OCI-LY7 (cell line): ENCODE results near the gene BIRC2. TPM values are rescaled to one million over a fixed set of nuclear protein-coding genes. Genes with fewer than 3 reads are reported as not detected.

Experiments
- BruUV-seq: library from RNA; stranded (reverse); fragments of 400-500 nt; replicated peaks from 2 replicates; lab custom pipeline; 2021; lab: Mats Ljungman, UMichigan
- CTCF ChIA-PET: fragments of 300-600 bp; sonication (Branson Sonifier 250); formaldehyde crosslinking; loops from one replicate; lab custom pipeline; 2022; ENCODE audit warnings: antibody characterized with exemption; ENCODE audit not compliant: unreplicated experiment; lab: Charles Lee
- POLR2A ChIA-PET: fragments of 300-600 bp; sonication (Branson Sonifier 250); formaldehyde crosslinking; loops from one replicate; lab custom pipeline; 2022; ENCODE audit warnings: antibody characterized with exemption; lab: Charles Lee
- DNase-seq: peaks from one replicate; pipeline ENCODE4 v3.0.0-alpha.2; 2015; ENCODE audit warnings: low spot score
- H2AFZ ChIP-seq: fragments of 200-600 bp; sonication (generic), shearing (Covaris generic); 2 replicates; pipeline ENCODE4 v1.6.1; 2014; ENCODE audit warnings: mild to moderate bottlenecking, antibody characterized with exemption, low read length, moderate library complexity
- H3K27ac ChIP-seq: fragments of 200-600 bp; sonication (generic); 2 replicates; pipeline ENCODE4 v1.5.1; 2014; ENCODE audit warnings: mixed run types, low read depth, mild to moderate bottlenecking, moderate library complexity, low read length, inconsistent platforms; ENCODE audit not compliant: poor library complexity, severe bottlenecking
- H3K36me3 ChIP-seq: fragments of 200-600 bp; sonication (generic); 2 replicates; pipeline ENCODE4 v1.6.1; 2014; ENCODE audit warnings: mild to moderate bottlenecking, antibody characterized with exemption, low read length, moderate library complexity, mixed read lengths; ENCODE audit not compliant: insufficient read depth
- H3K4me1 ChIP-seq: fragments of 200-600 bp; sonication (generic); 2 replicates; pipeline ENCODE4 v1.5.1; 2014; ENCODE audit warnings: mild to moderate bottlenecking, low read length; ENCODE audit not compliant: insufficient read depth, poor library complexity, severe bottlenecking
- H3K4me2 ChIP-seq: fragments of 200-600 bp; sonication (generic); 2 replicates; pipeline ENCODE4 v1.6.1; 2014; ENCODE audit warnings: mild to moderate bottlenecking, low read length
- H3K4me3 ChIP-seq: fragments of 200-600 bp; sonication (generic); 2 replicates; pipeline ENCODE4 v1.5.1; 2014; ENCODE audit warnings: mild to moderate bottlenecking, low read depth, low read length; ENCODE audit not compliant: poor library complexity, severe bottlenecking
- H3K79me2 ChIP-seq: fragments of 200-600 bp; sonication (generic); 2 replicates; pipeline ENCODE4 v1.6.1; 2016; ENCODE audit warnings: low read depth, mild to moderate bottlenecking, low read length, moderate library complexity, mixed read lengths; ENCODE audit not compliant: insufficient read depth
- H3K9me2 ChIP-seq: fragments of 200-600 bp; sonication (generic); 2 replicates; pipeline ENCODE4 v1.6.1; 2016; ENCODE audit warnings: mild to moderate bottlenecking, low read length, mixed read lengths; ENCODE audit not compliant: insufficient read depth
- H3K9me3 ChIP-seq: fragments of 200-600 bp; sonication (generic); 2 replicates; pipeline ENCODE4 v1.6.1; 2014; ENCODE audit warnings: mild to moderate bottlenecking, mixed run types, low read length, mixed read lengths
- H4K20me1 ChIP-seq: fragments of 200-600 bp; sonication (generic); 2 replicates; pipeline ENCODE4 v1.6.1; 2014; ENCODE audit warnings: mild to moderate bottlenecking, antibody characterized with exemption, low read length, moderate library complexity, mixed read lengths; ENCODE audit not compliant: insufficient read depth
- EZH2phosphoT487 ChIP-seq: fragments of 200-600 bp; sonication (generic); IDR thresholded peaks from 2 replicates; pipeline ENCODE4 v1.6.1; 2018; ENCODE audit warnings: low read depth, borderline replicate concordance, mild to moderate bottlenecking, mixed run types, antibody characterized with exemption, low read length, moderate library complexity, mixed read lengths
- intact Hi-C: fragments of 100-400 bp; cut with micrococcal nuclease; formaldehyde crosslinking; loops from one replicate; pipeline ENCODE4 v1.10.0; 2022; ENCODE audit not compliant: unreplicated experiment
- total RNA-seq, 2 experiments: library from RNA; depleted of rRNA in 1 of 2; stranded (reverse); fragments of >200 nt in 1 of 2; shearing (Covaris generic) in 1 of 2; gene quantifications; 2 replicates each; pipeline ENCODE4 v1.2.3, GENCODE V29; 2014 to 2022
- TF ChIP-seq, protein P1 (sequence below): fragments of 200-600 bp; sonication (generic); conservative IDR thresholded peaks from 2 replicates; pipeline ENCODE4 v1.5.1; 2014; ENCODE audit warnings: mild to moderate bottlenecking, antibody characterized with exemption, low read length, moderate library complexity, mixed read lengths

BIRC2 gene
- total RNA-seq, 2 experiments from 2014 or later, result 36.1 to 38.0 TPM

DNA sequence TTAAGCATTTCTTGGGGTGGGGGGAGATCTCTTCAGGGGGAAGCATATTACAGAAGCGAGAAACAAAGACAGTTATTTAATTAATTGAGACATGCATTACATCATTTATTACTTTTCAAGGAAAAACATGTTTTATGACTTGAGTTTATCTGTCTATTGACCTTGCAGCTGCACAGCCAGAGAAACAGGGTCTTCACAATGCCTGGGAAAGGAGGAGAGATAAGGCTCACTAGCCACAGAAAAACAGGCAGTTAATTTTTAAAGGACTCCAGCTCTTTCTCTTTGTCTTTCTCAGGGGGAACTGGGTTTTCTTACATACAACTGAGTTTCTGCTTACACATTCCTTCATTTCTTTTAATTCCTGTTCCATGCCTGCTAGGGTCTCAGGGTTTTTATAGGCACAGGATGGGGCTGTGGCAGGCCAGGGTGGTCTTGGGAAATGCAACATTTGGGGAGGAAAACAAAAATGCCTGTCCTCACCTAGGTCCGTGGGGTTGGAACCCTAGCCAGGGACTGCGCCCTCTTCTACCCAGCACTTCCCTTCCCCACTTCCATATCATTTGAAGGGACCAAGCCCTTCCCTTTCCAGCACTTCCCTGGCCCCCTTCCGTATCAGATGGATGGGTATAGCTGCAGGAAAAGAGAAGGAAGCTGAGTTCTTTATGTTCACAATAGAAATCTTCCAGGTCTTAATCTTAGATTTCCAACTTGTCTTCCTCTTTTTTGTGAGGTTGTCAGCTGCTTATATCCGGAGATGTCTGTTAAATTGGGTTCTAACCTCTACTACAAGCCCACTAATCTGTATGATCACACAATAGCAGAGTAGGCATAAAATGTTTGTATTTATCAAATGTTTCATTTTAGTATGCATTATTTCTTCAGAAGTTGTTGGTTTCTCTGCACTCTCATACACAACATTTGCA, 38.3 kb downstream of the BIRC2 start:
- no peak for TF ChIP-seq EZH2phosphoT487
- TF ChIP-seq, protein P1, sequence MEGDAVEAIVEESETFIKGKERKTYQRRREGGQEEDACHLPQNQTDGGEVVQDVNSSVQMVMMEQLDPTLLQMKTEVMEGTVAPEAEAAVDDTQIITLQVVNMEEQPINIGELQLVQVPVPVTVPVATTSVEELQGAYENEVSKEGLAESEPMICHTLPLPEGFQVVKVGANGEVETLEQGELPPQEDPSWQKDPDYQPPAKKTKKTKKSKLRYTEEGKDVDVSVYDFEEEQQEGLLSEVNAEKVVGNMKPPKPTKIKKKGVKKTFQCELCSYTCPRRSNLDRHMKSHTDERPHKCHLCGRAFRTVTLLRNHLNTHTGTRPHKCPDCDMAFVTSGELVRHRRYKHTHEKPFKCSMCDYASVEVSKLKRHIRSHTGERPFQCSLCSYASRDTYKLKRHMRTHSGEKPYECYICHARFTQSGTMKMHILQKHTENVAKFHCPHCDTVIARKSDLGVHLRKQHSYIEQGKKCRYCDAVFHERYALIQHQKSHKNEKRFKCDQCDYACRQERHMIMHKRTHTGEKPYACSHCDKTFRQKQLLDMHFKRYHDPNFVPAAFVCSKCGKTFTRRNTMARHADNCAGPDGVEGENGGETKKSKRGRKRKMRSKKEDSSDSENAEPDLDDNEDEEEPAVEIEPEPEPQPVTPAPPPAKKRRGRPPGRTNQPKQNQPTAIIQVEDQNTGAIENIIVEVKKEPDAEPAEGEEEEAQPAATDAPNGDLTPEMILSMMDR, result no peak
- Histone ChIP-seq H3K27ac (no peak overlapping the region), H3K4me2 (no peak overlapping the region), H3K79me2 (no peaks in the 10 kb centered on the region), H3K9me2 (no peaks in the 10 kb centered on the region), H3K36me3 (peaks cover 35% of the 10 kb centered on the region), H4K20me1 (no peaks in the 10 kb centered on the region), H2AFZ (no peak overlapping the region), H3K4me1 (no peaks in the 10 kb centered on the region), H3K4me3 (no peak overlapping the region), H3K9me3 (no peaks in the 10 kb centered on the region)
- POLR2A ChIA-PET, result no interaction called here
- BruUV-seq, result no TSS peak
- no peak for DNase-seq
- CTCF ChIA-PET, result no interaction called here
- intact Hi-C loops, result no loop called here

DNA sequence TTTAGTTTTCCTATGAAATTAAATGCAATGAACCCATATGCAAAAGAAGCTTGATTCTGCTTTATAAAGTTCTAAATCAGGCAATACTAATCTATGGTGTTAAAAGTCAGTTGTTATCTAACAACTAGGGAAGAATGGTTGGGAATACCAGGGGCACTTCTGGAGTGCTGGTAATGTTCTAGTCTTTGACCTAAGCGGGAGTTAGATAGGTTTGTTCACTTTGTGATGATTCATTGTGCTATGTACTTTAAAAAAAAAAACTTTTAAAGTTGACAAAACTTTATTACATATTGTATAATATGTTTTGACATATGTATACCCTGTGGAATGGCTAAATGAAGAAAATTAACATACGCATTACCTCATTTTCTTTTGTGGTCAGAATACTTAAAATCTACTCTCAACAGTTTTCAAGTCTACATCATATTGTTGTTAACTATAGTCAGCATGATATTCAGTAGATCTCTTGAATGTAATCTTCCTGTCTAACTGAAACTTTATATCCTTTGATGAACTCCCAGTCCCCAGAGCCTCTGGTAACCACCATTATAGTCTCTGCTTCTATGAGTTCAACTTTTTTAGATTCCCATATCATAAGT, 39.2 kb downstream of the BIRC2 start:
- POLR2A ChIA-PET, result no interaction called here
- no peak for DNase-seq
- Histone ChIP-seq H3K4me3 (no peak overlapping the region), H2AFZ (no peak overlapping the region), H3K27ac (no peak overlapping the region), H3K4me1 (no peaks in the 10 kb centered on the region), H3K9me2 (no peaks in the 10 kb centered on the region), H3K36me3 (peaks cover 37% of the 10 kb centered on the region), H3K4me2 (no peak overlapping the region), H3K79me2 (no peaks in the 10 kb centered on the region), H3K9me3 (no peaks in the 10 kb centered on the region), H4K20me1 (no peaks in the 10 kb centered on the region)
- no peak for TF ChIP-seq EZH2phosphoT487
- TF ChIP-seq, protein P1, result no peak
- intact Hi-C loops, result no loop called here
- CTCF ChIA-PET, result no interaction called here
- BruUV-seq, result no TSS peak
